Measurements from ENCODE around the gene DAGLB.

GRCh38 chr7:6496842-6497636 lies 49.3 kb upstream of the DAGLB start:
- TF ChIP-seq CTCF (IDR thresholded peaks at IDR 0.05; ENCODE audit: low read length) (no peak), EZH2 (IDR thresholded peaks at IDR 0.05; ENCODE audit: borderline replicate concordance, low read length) (no peak)

Data from OCI-LY1 (cell line).